H1 (cell line): ENCODE measurements around the gene FAM120A. TPM values are rescaled to one million over a fixed set of nuclear protein-coding genes. Genes with fewer than 3 reads are reported as not detected.

Experiments
- CTCF ChIA-PET: fragments of 300-600 bp; sonication (Branson Sonifier 250); formaldehyde crosslinking; loops from one replicate; lab custom pipeline; 2021; ENCODE audit not compliant: partially characterized antibody; lab: Charles Lee
- POLR2A ChIA-PET: fragments of 300-600 bp; sonication (Branson Sonifier 250); formaldehyde crosslinking; loops from one replicate; lab custom pipeline; 2021; ENCODE audit warnings: inconsistent platforms; ENCODE audit not compliant: partially characterized antibody; lab: Charles Lee
- DNase-seq, 2 experiments: peaks; one replicate each; pipeline versions ENCODE4 v3.0.0 to v3.0.0-alpha.2; 2010 to 2022; ENCODE audit warnings: low spot score in 2 of 2, low read depth in 1 of 2, mixed read lengths in 1 of 2
- FAIRE-seq: peaks from 2 replicates; lab custom pipeline; 2011; peaks lifted over from hg19 to GRCh38; lab: Jason Lieb, UNC
- H2AFZ ChIP-seq: 2 replicates; pipeline ENCODE4 v1.8.1; 2012; ENCODE audit warnings: low read length, inconsistent platforms
- H2AK5ac ChIP-seq: 2 replicates; pipeline ENCODE4 v1.6.1; 2013; ENCODE audit warnings: low read depth, low read length
- H2BK120ac ChIP-seq: replicated peaks from 2 replicates; pipeline ENCODE3; 2013; ENCODE audit warnings: low read depth, low read length, inconsistent platforms
- H2BK12ac ChIP-seq: 2 replicates; pipeline ENCODE4 v1.6.1; 2013; ENCODE audit warnings: low read depth, low read length
- H2BK15ac ChIP-seq: 2 replicates; pipeline ENCODE4 v1.6.1; 2013; ENCODE audit warnings: low read length
- H2BK20ac ChIP-seq: 2 replicates; pipeline ENCODE4 v1.6.1; 2013; ENCODE audit warnings: low read length
- H2BK5ac ChIP-seq: 2 replicates; pipeline ENCODE4 v1.6.1; 2013; ENCODE audit warnings: low read depth, low read length
- H3K14ac ChIP-seq: 2 replicates; pipeline ENCODE4 v1.6.1; 2013; ENCODE audit warnings: inconsistent platforms; ENCODE audit not compliant: insufficient read length
- H3K18ac ChIP-seq: 2 replicates; pipeline ENCODE4 v1.6.1; 2013; ENCODE audit warnings: low read length; ENCODE audit errors: extremely low read depth
- H3K23ac ChIP-seq: 2 replicates; pipeline ENCODE4 v1.6.1; 2013; ENCODE audit warnings: inconsistent platforms; ENCODE audit not compliant: insufficient read length
- H3K23me2 ChIP-seq: 2 replicates; pipeline ENCODE4 v1.6.1; 2013; ENCODE audit warnings: low read depth, low read length
- H3K27ac ChIP-seq: 2 replicates; pipeline ENCODE4 v1.6.1; 2011; ENCODE audit warnings: low read depth, low read length, inconsistent platforms
- H3K27me3 ChIP-seq, 4 experiments: replicated peaks in 1 of 4; 1 replicate in 1 of 4; 2 replicates in 3 of 4; pipeline versions ENCODE4 v1.6.1 to v1.8.1; 2011 to 2013; ENCODE audit warnings: low read length in 3 of 4, mild to moderate bottlenecking in 3 of 4, inconsistent platforms in 2 of 4, mixed read lengths in 2 of 4, moderate library complexity in 1 of 4; ENCODE audit not compliant: control insufficient read depth in 3 of 4, insufficient read depth in 3 of 4; ENCODE audit errors: extremely low read depth in 1 of 4
- H3K36me3 ChIP-seq, 4 experiments: 2 replicates each; pipeline versions ENCODE4 v1.6.1 to v1.8.1; 2011 to 2013; ENCODE audit warnings: mild to moderate bottlenecking in 4 of 4, low read length in 3 of 4, moderate library complexity in 2 of 4, control low read depth in 1 of 4, inconsistent platforms in 1 of 4; ENCODE audit not compliant: insufficient read depth in 4 of 4, control insufficient read depth in 2 of 4
- H3K4ac ChIP-seq: replicated peaks from 2 replicates; pipeline ENCODE3; 2013; ENCODE audit warnings: low read length, low read depth, mixed read lengths, inconsistent platforms; ENCODE audit not compliant: insufficient read length
- H3K4me1 ChIP-seq, 4 experiments: replicated peaks in 1 of 4; 1 replicate in 1 of 4; 2 replicates in 3 of 4; pipeline versions ENCODE4 v1.6.1 to v1.8.1; 2011 to 2013; ENCODE audit warnings: low read length in 3 of 4, inconsistent platforms in 2 of 4, mixed read lengths in 1 of 4; ENCODE audit not compliant: insufficient read depth in 4 of 4, control insufficient read depth in 3 of 4
- H3K4me2 ChIP-seq, 2 experiments: 2 replicates each; pipeline versions ENCODE4 v1.6.1 to v1.8.1; 2011 to 2013; ENCODE audit warnings: low read depth in 2 of 2, low read length in 2 of 2, control low read depth in 1 of 2, inconsistent platforms in 1 of 2, mild to moderate bottlenecking in 1 of 2; ENCODE audit not compliant: insufficient read depth in 1 of 2
- H3K4me3 ChIP-seq, 4 experiments: fragments of 200-600, 300-600 bp in 1 of 4; sonication (generic), shearing (Covaris generic), sonication (Bioruptor Twin) in 1 of 4; 2 replicates each; pipeline versions ENCODE4 v1.5.1 to v1.8.1; 2011 to 2016; ENCODE audit warnings: low read length in 4 of 4, low read depth in 3 of 4, control low read depth in 2 of 4, inconsistent platforms in 2 of 4, mild to moderate bottlenecking in 2 of 4, mixed read lengths in 1 of 4, moderate library complexity in 1 of 4; ENCODE audit not compliant: insufficient read depth in 2 of 4; ENCODE audit errors: extremely low read depth in 1 of 4
- H3K56ac ChIP-seq: replicated peaks from 2 replicates; pipeline ENCODE3; 2013; ENCODE audit warnings: low read depth, mild to moderate bottlenecking, mixed read lengths, low read length, inconsistent platforms; ENCODE audit not compliant: insufficient read length
- H3K79me1 ChIP-seq: 2 replicates; pipeline ENCODE4 v1.6.1; 2013; ENCODE audit warnings: low read depth, low read length, control low read depth
- H3K79me2 ChIP-seq, 2 experiments: 2 replicates each; pipeline versions ENCODE4 v1.6.1 to v1.8.1; 2012 to 2013; ENCODE audit warnings: low read length in 2 of 2, mild to moderate bottlenecking in 2 of 2, inconsistent platforms in 1 of 2; ENCODE audit not compliant: insufficient read depth in 2 of 2, control insufficient read depth in 1 of 2
- H3K9ac ChIP-seq, 4 experiments: replicated peaks in 1 of 4; 1 replicate in 1 of 4; 2 replicates in 3 of 4; pipeline versions ENCODE4 v1.6.1 to v1.8.1; 2011 to 2013; ENCODE audit warnings: low read depth in 3 of 4, low read length in 3 of 4, control low read depth in 2 of 4, mild to moderate bottlenecking in 2 of 4, moderate library complexity in 2 of 4, inconsistent platforms in 1 of 4; ENCODE audit errors: extremely low read depth in 1 of 4
- H3K9me3 ChIP-seq, 2 experiments: 2 replicates each; pipeline versions ENCODE4 v1.6.1 to v1.8.1; 2012 to 2013; ENCODE audit warnings: mild to moderate bottlenecking in 2 of 2, moderate library complexity in 2 of 2, control low read depth in 1 of 2, inconsistent platforms in 1 of 2, low read depth in 1 of 2, low read length in 1 of 2, mixed read lengths in 1 of 2; ENCODE audit not compliant: insufficient read depth in 2 of 2
- H4K20me1 ChIP-seq, 2 experiments: replicated peaks in 1 of 2; 2 replicates each; pipeline versions ENCODE3 to v1.8.1; 2011 to 2013; ENCODE audit warnings: inconsistent platforms in 2 of 2, low read length in 2 of 2, mild to moderate bottlenecking in 1 of 2; ENCODE audit not compliant: insufficient read depth in 2 of 2, control insufficient read depth in 1 of 2
- H4K5ac ChIP-seq: 2 replicates; pipeline ENCODE4 v1.6.1; 2013; ENCODE audit warnings: low read length, low read depth, mixed read lengths, inconsistent platforms; ENCODE audit not compliant: insufficient read length
- H4K8ac ChIP-seq: 2 replicates; pipeline ENCODE4 v1.8.0; 2013; ENCODE audit warnings: mild to moderate bottlenecking, moderate library complexity, low read length, inconsistent platforms; ENCODE audit not compliant: insufficient read depth; ENCODE audit errors: extremely low read depth
- H4K91ac ChIP-seq: replicated peaks from 2 replicates; pipeline ENCODE3; 2013; ENCODE audit warnings: low read length, mixed read lengths, inconsistent platforms; ENCODE audit not compliant: insufficient read length
- BCL11A ChIP-seq, 2 experiments: IDR thresholded peaks; one replicate each; pipeline ENCODE4 v1.6.1; 2011; ENCODE audit warnings: low read depth in 2 of 2, low read length in 2 of 2, mild to moderate bottlenecking in 2 of 2
- GTF2F1 ChIP-seq: IDR thresholded peaks from 2 replicates; pipeline ENCODE4 v1.6.1; 2012; ENCODE audit warnings: low read depth, low read length, improper control_type of control experiment, borderline replicate concordance
- HDAC2 ChIP-seq, 2 experiments: fragments of 300-600 bp in 1 of 2; sonication (generic) in 1 of 2; IDR thresholded peaks; 2 replicates each; pipeline ENCODE4 v1.6.1; 2011 to 2012; ENCODE audit warnings: low read depth in 2 of 2, low read length in 2 of 2, mild to moderate bottlenecking in 2 of 2, moderate library complexity in 2 of 2, borderline replicate concordance in 1 of 2, inconsistent platforms in 1 of 2
- SIRT6 ChIP-seq: IDR thresholded peaks from one replicate; pipeline ENCODE4 v1.7.1; 2012; ENCODE audit warnings: low read length, inconsistent platforms
- SP2 ChIP-seq: IDR thresholded peaks from 2 replicates; pipeline ENCODE4 v1.6.1; 2012; ENCODE audit warnings: mild to moderate bottlenecking, low read length, inconsistent platforms
- WGBS, 2 experiments: shearing (Covaris generic) in 1 of 2; methylation state at CpG; one replicate each; pipeline versions ENCODE4 v1.1.6 to v1.1.7; 2013 to 2015; ENCODE audit warnings: low lambda C conversion rate in 2 of 2, mixed read lengths in 2 of 2, inconsistent platforms in 1 of 2, low coverage in 1 of 2, missing lambda C conversion rate in 1 of 2; ENCODE audit not compliant: insufficient replicate concordance in 2 of 2, insufficient coverage in 1 of 2, insufficient read length in 1 of 2; ENCODE audit errors: extremely low coverage in 1 of 2, missing lambda C conversion rate in 1 of 2; 5-methylcytosine and 5-hydroxymethylcytosine counted together
- polyA plus RNA-seq, 7 experiments: library from polyadenylated mRNA; depleted of rRNA in 3 of 7; stranded (reverse) in 5 of 7; unstranded in 2 of 7; fragments of >200 nt in 5 of 7; fragments of 200-250 nt in 2 of 7; gene quantifications; 1 replicate in 5 of 7; 2 replicates in 1 of 7; 4 replicates in 1 of 7; pipeline versions ENCODE4 v1.2.1 to v1.2.3, GENCODE V29; 2011 to 2013; ENCODE audit warnings: missing spikeins in 2 of 7, mixed read lengths in 2 of 7
- total RNA-seq: library from RNA; stranded (reverse); fragmentation: NEBNext Ultra II Directional; extraction: Animal tissue kit (Norgen Biotek cat#: 25700); gene quantifications from 2 replicates; pipeline ENCODE4 v1.2.1, GENCODE V29; 2021

The FAM120A gene
- total and polyA plus RNA-seq, 2 of the 8 experiments (the other 6 are each of a cell fraction or from before 2014, with no cell fraction given), result 24.9 to 54.7 TPM

GRCh38 chr9:93415176-93415690, 36.3 kb upstream of the FAM120A start:
- no peak overlapping the region for H2AFZ ChIP-seq
- no peak overlapping the region for H3K56ac ChIP-seq
- no peaks in the 10 kb centered on the region; a peak in 1 of 4 replicates for H3K9me3 ChIP-seq
- ChIA-PET POLR2A (interaction anchor here (0.9 kb wide), 1 partner anchor 57 kb away, joined by 3 read pairs; no protein-coding TSS in a partner anchor), CTCF (interaction anchor here (0.6 kb wide), 1 partner anchor 298 kb away, joined by 3 read pairs; no protein-coding TSS in a partner anchor)
- no peak overlapping the region for H3K9ac ChIP-seq
- no peak overlapping the region for H3K18ac ChIP-seq
- H2BK12ac ChIP-seq, result no peak overlapping the region
- H3K4me2 ChIP-seq, result no peak overlapping the region
- no peak overlapping the region for H4K91ac ChIP-seq
- no peak for DNase-seq
- H4K8ac ChIP-seq, result no peak overlapping the region
- H3K4me1 ChIP-seq, result no peaks in the 10 kb centered on the region
- no peak overlapping the region for H3K4ac ChIP-seq
- H2BK15ac ChIP-seq, result no peak overlapping the region
- no peak overlapping the region for H3K23ac ChIP-seq
- H2AK5ac ChIP-seq, result no peak overlapping the region
- H2BK20ac ChIP-seq, result no peak overlapping the region
- no peak for TF ChIP-seq HDAC2 (IDR thresholded peaks at IDR 0.05; ENCODE audit: borderline replicate concordance in 1 of 2, low read depth in 2 of 2, low read length in 2 of 2)
- TF ChIP-seq GTF2F1, result no peak
- TF ChIP-seq BCL11A (IDR thresholded peaks at IDR 0.05; ENCODE audit: low read depth in 2 of 2, low read length in 2 of 2), result no peak
- no peak for TF ChIP-seq SP2
- no peak for TF ChIP-seq SIRT6
- 85% methylated on average over 2 of the region's 2 CpGs; no CpG with 5 or more reads in 1 of the 2 experiments for WGBS, 2 experiments
- no peaks in the 10 kb centered on the region for H3K23me2 ChIP-seq
- no peak overlapping the region for H3K4me3 ChIP-seq
- H3K79me2 ChIP-seq, result no peaks in the 10 kb centered on the region
- H3K27me3 ChIP-seq, result no peaks in the 10 kb centered on the region
- no peak overlapping the region for H3K14ac ChIP-seq
- H4K20me1 ChIP-seq, result no peaks in the 10 kb centered on the region
- no peak overlapping the region for H2BK5ac ChIP-seq
- H3K36me3 ChIP-seq, result no peaks in the 10 kb centered on the region
- no peaks in the 10 kb centered on the region for H3K79me1 ChIP-seq
- FAIRE-seq, result no peak
- no peak overlapping the region for H3K27ac ChIP-seq
- no peak overlapping the region for H2BK120ac ChIP-seq
- no peak overlapping the region for H4K5ac ChIP-seq
